NCI-H2081 treated with DMSO at 0.1 percent for 48 hours (cell line): ENCODE results near the gene CES2.
"Not testable (repeated sequence)": the region's sequence is repeated elsewhere in the genome, so short reads cannot be mapped to it uniquely, and the experiment has no call there.

Source experiments
- DNase-seq: peaks from one replicate; lab custom pipeline; 2025; lab: John Stamatoyannopoulos, UW

Gene CES2

DNA sequence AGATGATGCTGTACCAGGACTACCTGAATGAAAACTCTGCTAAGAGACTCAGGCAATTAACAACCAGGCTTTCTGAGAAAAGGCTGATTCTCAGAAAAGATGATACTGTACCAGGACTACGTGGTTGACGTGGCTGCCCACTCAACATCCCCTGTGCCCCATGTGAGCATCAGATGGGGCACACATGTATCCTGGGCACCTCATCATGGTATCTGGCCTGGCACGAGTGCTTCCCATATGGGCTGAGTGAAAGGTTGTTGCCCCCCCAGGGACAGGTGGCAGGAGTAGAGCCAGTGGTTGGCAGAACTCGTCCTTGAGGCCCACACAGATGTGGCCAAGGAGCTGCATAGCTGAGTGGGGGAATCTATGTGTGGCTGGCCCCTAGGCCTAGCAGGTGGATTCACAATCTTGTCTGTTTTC, 49.6 kb downstream of the CES2 start:
- DNase-seq, result no peak

DNA sequence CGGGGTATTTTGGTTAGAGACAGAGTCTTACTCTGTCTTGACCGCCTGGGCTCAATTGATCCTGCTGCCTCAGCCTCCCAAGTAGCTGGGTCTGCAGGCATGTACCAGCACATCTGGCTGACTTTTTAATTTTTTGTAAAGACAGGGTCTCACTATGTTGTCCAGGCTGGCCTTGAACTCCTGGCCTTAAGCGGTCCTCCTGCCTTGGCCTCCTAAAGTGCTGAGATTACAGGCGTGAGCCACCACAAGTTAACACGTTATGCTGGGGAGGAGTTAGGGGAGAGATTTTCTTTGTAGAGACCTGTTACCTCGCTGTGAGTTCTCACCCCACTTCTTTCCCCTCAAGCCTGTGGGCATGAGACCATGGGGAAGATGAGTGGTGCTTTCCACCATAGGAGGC, 51.2 kb downstream of the CES2 start:
- no peak for DNase-seq

DNA sequence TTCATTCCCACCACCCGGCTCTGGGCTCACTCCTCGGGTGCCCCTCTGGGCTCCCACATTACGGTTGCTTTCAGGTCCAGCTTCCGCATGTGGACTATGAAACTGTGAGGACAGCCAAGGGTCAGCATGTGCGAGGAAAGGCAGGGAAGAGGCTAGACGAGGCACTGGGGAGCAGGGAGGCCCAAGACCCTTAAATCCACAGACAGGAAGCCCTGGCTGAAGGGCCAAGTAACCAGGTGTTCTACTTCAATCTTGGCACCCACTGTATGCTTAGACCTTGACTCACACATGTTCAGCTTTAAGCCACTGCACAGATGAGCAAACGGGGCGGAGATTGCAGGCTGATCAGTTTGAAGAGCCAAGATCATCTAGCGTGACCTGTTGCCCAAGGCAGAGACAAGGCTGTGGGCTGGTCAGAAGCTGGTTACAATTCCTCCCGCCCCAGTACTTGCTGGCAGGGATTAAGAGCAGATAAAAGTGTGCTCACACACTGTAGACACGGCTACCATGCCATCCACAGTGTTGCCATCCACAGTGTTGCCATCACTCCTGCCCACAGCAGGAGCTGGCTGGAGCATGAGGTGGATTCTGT, 53.0 kb downstream of the CES2 start, which contains the start of gene CES4A:
Gene CES4A (plus strand): TSS at position 393 of the 592 bp plus-strand sequence. CDS start 184 bp downstream, at position 577.
- DNase-seq, result no peak

DNA sequence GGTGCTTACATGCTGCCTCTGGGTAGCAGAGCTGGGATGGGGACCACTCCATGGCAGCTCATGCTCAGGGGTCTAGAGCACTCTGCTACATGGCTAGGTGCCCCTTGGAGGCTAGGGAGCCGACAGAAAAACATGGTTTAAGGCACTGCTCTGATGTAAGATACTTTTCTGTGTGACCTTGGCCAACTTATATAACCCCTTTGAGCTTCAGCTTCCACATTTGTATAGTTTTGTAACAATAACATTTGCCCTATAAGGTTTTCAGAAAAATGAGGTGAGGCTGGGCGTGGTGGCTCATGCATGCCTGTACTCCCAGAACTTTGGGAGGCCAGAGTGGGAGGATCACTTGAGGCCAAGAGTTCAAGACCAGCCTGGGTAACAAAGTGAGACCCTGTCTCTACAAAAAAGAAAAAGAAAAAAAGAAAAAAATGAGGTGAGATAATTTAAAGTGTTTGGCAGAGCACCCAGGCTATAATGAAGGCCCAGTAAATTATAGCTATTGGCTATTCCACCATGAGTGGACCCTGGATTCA, 56.3 kb downstream of the CES2 start:
- no peak for DNase-seq

DNA sequence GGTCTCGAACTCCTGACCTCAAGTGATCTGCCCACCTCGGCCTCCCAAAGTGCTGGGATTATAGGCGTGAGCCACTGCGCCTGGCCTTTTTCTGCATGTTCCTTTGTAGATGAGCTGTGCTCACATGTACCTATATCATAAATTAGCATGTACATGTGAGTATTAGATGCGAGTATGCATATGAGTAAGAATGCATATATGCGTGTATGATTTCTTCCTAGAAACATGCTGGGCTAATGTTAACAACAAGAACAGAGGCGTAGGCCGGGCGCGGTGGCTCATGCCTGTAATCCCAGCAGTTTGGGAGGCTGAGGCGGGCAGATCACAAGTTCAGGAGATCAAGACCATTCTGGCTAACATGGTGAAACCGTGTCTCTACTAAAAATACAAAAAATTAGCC, 58.2 kb downstream of the CES2 start:
- not testable (repeated sequence) for DNase-seq
